Neural progenitor cell (in vitro differentiated cells): ENCODE results near the gene UNC13C. TPM values are rescaled to one million over a fixed set of nuclear protein-coding genes. Genes with fewer than 3 reads are reported as not detected.

Source experiments
- DNase-seq: peaks from one replicate; pipeline ENCODE4 v3.0.0-alpha.2; 2016; ENCODE audit warnings: low spot score
- H2AFZ ChIP-seq: fragments of 200-600 bp; sonication (generic); replicated peaks from 2 replicates; pipeline ENCODE4 v1.6.1; 2016; ENCODE audit warnings: antibody characterized with exemption
- H3F3A ChIP-seq: fragments of 200-600 bp; sonication (generic); 2 replicates; pipeline ENCODE4 v1.6.1; 2016; ENCODE audit warnings: antibody characterized with exemption, low read depth
- H3K27ac ChIP-seq: fragments of 200-600 bp; sonication (generic); 2 replicates; pipeline ENCODE4 v1.5.1; 2016; ENCODE audit warnings: mild to moderate bottlenecking
- H3K27me3 ChIP-seq: fragments of 200-600 bp; sonication (generic); 2 replicates; pipeline ENCODE4 v1.6.1; 2016; ENCODE audit warnings: mild to moderate bottlenecking, moderate library complexity
- H3K36me3 ChIP-seq: fragments of 200-600 bp; sonication (generic); 2 replicates; pipeline ENCODE4 v1.5.1; 2016
- H3K4me1 ChIP-seq: fragments of 200-600 bp; sonication (generic); 2 replicates; pipeline ENCODE4 v1.6.1; 2016; ENCODE audit warnings: mixed run types
- H3K4me2 ChIP-seq: fragments of 200-600 bp; sonication (generic); 2 replicates; pipeline ENCODE4 v1.6.1; 2016
- H3K4me3 ChIP-seq: fragments of 200-600 bp; sonication (generic); 2 replicates; pipeline ENCODE4 v1.5.1; 2016
- H3K79me2 ChIP-seq: fragments of 200-600 bp; sonication (generic); 2 replicates; pipeline ENCODE4 v1.6.1; 2016; ENCODE audit warnings: low read depth
- H3K9ac ChIP-seq: fragments of 200-600 bp; sonication (generic); 2 replicates; pipeline ENCODE4 v1.6.1; 2016
- H3K9me3 ChIP-seq: fragments of 200-600 bp; sonication (generic); 2 replicates; pipeline ENCODE4 v1.5.1; 2016; ENCODE audit warnings: low read depth
- H4K20me1 ChIP-seq: fragments of 200-600 bp; sonication (generic); 2 replicates; pipeline ENCODE4 v1.6.1; 2016; ENCODE audit warnings: low read depth
- H3K27ac Mint-ChIP-seq: 3 replicates; pipeline ENCODE4 v1.8.0; 2021; ENCODE audit warnings: mixed read lengths
- H3K27me3 Mint-ChIP-seq: 2 replicates; pipeline ENCODE4 v1.8.0; 2022; ENCODE audit warnings: low read depth, mild to moderate bottlenecking, inconsistent platforms, moderate library complexity, mixed read lengths; ENCODE audit not compliant: insufficient read depth
- H3K36me3 Mint-ChIP-seq: 3 replicates; pipeline ENCODE4 v1.8.0; 2021; ENCODE audit warnings: mixed read lengths
- H3K4me1 Mint-ChIP-seq: 3 replicates; pipeline ENCODE4 v1.8.0; 2021; ENCODE audit warnings: mixed read lengths
- H3K4me3 Mint-ChIP-seq: 3 replicates; pipeline ENCODE4 v1.8.0; 2021; ENCODE audit warnings: mild to moderate bottlenecking, moderate library complexity, mixed read lengths
- H3K9me3 Mint-ChIP-seq: 3 replicates; pipeline ENCODE4 v1.8.0; 2020; ENCODE audit warnings: mixed read lengths
- CTCF ChIP-seq: fragments of 200-600 bp; sonication (generic); IDR thresholded peaks from 2 replicates; pipeline ENCODE4 v1.5.1; 2017; ENCODE audit warnings: antibody characterized with exemption, mild to moderate bottlenecking
- EZH2 ChIP-seq: fragments of 200-600 bp; sonication (generic); IDR thresholded peaks from 2 replicates; pipeline ENCODE4 v1.6.1; 2017; ENCODE audit warnings: antibody characterized with exemption, mild to moderate bottlenecking, moderate library complexity
- EZH2phosphoT487 ChIP-seq: fragments of 200-600 bp; sonication (generic); IDR thresholded peaks from 2 replicates; pipeline ENCODE4 v1.6.1; 2017; ENCODE audit warnings: antibody characterized with exemption
- total RNA-seq: library from RNA; depleted of rRNA; stranded (reverse); fragments of >200 nt; gene quantifications from 2 replicates; pipeline ENCODE4 v1.2.3, GENCODE V29; 2015; ENCODE audit warnings: low replicate concordance

Gene UNC13C
- total RNA-seq, 1 donor from 2014 or later, result not detected

GRCh38 chr15:54131410-54131809, 153.2 kb downstream of the UNC13C start:
- peaks cover 3% of the 10 kb centered on the region for H3K27me3 Mint-ChIP-seq
- H3K9ac ChIP-seq, result no peak overlapping the region
- H3K9me3 Mint-ChIP-seq, result no peaks in the 10 kb centered on the region
- no peak overlapping the region for H3K27ac ChIP-seq
- no peaks in the 10 kb centered on the region for H3K4me1 Mint-ChIP-seq
- peaks cover 13% of the 10 kb centered on the region for H3K9me3 ChIP-seq
- no peak overlapping the region for H2AFZ ChIP-seq
- no peak overlapping the region for H3K4me2 ChIP-seq
- no peak overlapping the region for H3K4me3 Mint-ChIP-seq
- no peaks in the 10 kb centered on the region for H3K36me3 Mint-ChIP-seq
- H3K4me3 ChIP-seq, result no peak overlapping the region
- no peaks in the 10 kb centered on the region for H3K79me2 ChIP-seq
- H3K27ac Mint-ChIP-seq, result no peak overlapping the region
- no peaks in the 10 kb centered on the region for H3F3A ChIP-seq
- no peaks in the 10 kb centered on the region for H3K27me3 ChIP-seq
- H3K36me3 ChIP-seq, result no peaks in the 10 kb centered on the region
- TF ChIP-seq EZH2, result no peak
- TF ChIP-seq EZH2phosphoT487, result no peak
- TF ChIP-seq CTCF, result no peak
- DNase-seq, result no peak
- no peaks in the 10 kb centered on the region for H4K20me1 ChIP-seq
- no peaks in the 10 kb centered on the region for H3K4me1 ChIP-seq

- H3K36me3 Mint-ChIP-seq, result no peaks in the 10 kb centered on the region
- Histone ChIP-seq H2AFZ (no peak overlapping the region), H3K79me2 (no peaks in the 10 kb centered on the region), H3K27ac (no peak overlapping the region), H3K9me3 (peaks cover 36% of the 10 kb centered on the region), H3K4me1 (no peaks in the 10 kb centered on the region), H3K4me2 (no peak overlapping the region), H3K4me3 (no peak overlapping the region), H3K27me3 (no peaks in the 10 kb centered on the region), H3F3A (no peaks in the 10 kb centered on the region), H4K20me1 (no peaks in the 10 kb centered on the region), H3K9ac (no peak overlapping the region), H3K36me3 (no peaks in the 10 kb centered on the region)
- DNase-seq, result no peak
- no peaks in the 10 kb centered on the region for H3K9me3 Mint-ChIP-seq
- H3K4me1 Mint-ChIP-seq, result no peaks in the 10 kb centered on the region
- H3K27ac Mint-ChIP-seq, result no peak overlapping the region
- TF ChIP-seq EZH2, result no peak
- TF ChIP-seq EZH2phosphoT487, result no peak
- no peak for TF ChIP-seq CTCF
- no peak overlapping the region for H3K4me3 Mint-ChIP-seq
- no peaks in the 10 kb centered on the region for H3K27me3 Mint-ChIP-seq
Observed at GRCh38 chr15:54149115-54149531, 170.9 kb downstream of the UNC13C start.

- H3K27ac ChIP-seq, result no peak overlapping the region
- TF ChIP-seq EZH2, result no peak
- TF ChIP-seq EZH2phosphoT487, result no peak
- no peak for TF ChIP-seq CTCF
Observed at GRCh38 chr15:54150255-54150654, 172.0 kb downstream of the UNC13C start.

More at GRCh38 chr15:54150255-54150654, 172.0 kb downstream of the UNC13C start:
- Histone ChIP-seq H3K9me3 (peaks cover 41% of the 10 kb centered on the region), H3K36me3 (no peaks in the 10 kb centered on the region), H3K79me2 (no peaks in the 10 kb centered on the region), H3K4me1 (no peaks in the 10 kb centered on the region), H3F3A (no peaks in the 10 kb centered on the region), H3K9ac (no peak overlapping the region), H2AFZ (no peak overlapping the region), H4K20me1 (no peaks in the 10 kb centered on the region), H3K4me2 (no peak overlapping the region), H3K27me3 (no peaks in the 10 kb centered on the region), H3K4me3 (no peak overlapping the region)
- Mint-ChIP-seq H3K36me3 (no peaks in the 10 kb centered on the region), H3K9me3 (no peaks in the 10 kb centered on the region), H3K4me3 (no peak overlapping the region), H3K4me1 (no peaks in the 10 kb centered on the region), H3K27ac (no peak overlapping the region), H3K27me3 (no peaks in the 10 kb centered on the region)
- DNase-seq, result no peak
